ENCODE measurements around the gene TRIM10.

The TRIM10 gene, protein sequence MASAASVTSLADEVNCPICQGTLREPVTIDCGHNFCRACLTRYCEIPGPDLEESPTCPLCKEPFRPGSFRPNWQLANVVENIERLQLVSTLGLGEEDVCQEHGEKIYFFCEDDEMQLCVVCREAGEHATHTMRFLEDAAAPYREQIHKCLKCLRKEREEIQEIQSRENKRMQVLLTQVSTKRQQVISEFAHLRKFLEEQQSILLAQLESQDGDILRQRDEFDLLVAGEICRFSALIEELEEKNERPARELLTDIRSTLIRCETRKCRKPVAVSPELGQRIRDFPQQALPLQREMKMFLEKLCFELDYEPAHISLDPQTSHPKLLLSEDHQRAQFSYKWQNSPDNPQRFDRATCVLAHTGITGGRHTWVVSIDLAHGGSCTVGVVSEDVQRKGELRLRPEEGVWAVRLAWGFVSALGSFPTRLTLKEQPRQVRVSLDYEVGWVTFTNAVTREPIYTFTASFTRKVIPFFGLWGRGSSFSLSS

GRCh38 chr6:30160785-30161531, at the start of gene TRIM10:
TRIM10 (minus strand) TSS chr6:30161211; CDS start chr6:30160858, 353 bp downstream.
- DNase-seq (ENCODE audit: low read depth in 2 of 2): no peak

- no peak for DNase-seq (ENCODE audit: low read depth in 2 of 2)
These were observed 46.7 kb upstream of the TRIM10 start for GRCh38 chr6:30207619-30208295.

DNA sequence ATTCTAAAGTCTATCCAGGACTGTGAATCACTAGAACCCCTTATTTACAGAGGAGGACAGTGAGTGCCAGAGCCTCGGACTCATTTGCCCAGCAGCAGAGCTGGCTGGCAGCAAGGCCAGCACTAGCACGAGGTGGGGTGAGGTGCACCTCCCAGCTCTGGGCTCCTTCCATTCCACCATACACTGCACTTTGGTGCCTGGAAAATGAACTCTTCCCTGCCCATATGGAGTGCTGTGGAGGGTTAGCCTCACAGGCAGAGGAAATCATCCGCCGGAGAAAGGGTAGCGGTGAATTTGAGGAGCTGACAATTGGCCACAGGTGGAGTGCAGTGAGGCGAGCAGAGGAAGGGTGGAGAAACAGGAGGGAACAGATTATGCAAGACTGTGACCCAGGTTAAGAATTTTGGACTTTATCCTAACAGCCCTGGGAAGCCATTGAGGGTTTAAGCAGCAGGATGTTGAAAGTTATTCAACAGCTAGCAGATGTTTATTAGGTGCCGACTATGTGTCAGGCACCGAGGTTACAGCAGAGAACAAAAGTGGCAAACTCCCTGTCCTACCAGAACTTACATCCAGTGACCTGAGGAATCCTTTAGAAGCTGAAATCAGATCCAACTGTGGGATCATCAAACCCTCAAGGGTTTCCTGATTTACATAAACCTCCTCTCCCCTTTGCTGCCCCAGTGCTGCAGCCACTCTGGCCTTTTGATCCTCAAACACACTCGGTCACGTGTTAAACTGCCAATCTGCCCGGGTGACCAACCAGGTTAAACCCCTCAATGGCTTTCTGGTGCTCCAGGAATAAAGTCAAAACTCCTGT, 46.0 kb upstream of the TRIM10 start:
- no peak for DNase-seq (ENCODE audit: low read depth in 2 of 2)

GRCh38 chr6:30206152-30206551, 45.1 kb upstream of the TRIM10 start:
- DNase-seq (ENCODE audit: low read depth in 2 of 2): no peak

DNA sequence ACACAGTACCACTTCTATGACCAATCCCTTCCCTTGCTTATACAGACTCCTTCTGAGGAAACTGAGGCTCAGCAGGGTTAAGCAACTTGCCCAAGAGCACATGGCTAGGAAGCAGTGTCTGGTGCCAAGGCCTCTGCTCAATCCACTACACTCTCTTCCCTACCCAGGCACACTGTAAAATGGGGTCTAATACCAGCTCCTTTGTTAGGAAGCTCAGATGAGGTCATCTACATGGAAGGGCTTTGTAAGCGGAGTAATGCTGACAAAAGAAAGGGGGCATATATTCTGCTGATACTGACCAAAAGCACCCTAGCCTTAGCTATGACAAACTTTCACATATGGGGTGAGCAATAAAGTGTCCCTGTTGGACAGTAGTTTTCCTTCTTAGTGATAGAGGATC, 43.1 kb upstream of the TRIM10 start:
- DNase-seq (ENCODE audit: low read depth in 2 of 2): no peak

DNA sequence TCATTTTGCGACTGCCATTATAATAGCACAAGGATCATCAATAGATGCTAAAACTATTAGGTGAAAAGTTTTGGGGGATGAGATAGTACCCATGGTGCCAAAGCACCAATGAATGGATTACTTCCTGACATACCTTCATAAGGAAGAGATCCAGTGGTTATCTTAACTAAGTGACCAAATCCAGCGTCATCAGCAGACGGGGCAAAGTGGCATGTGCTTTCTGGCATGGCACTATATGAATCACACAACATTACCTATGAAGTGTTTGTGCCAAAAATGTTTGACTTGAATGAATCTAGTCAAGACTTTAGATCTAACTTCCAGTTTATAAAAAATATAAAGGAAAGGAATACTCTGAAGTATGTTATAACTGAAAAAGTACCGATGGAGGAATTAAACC, 41.4 kb upstream of the TRIM10 start:
- no peak for DNase-seq (ENCODE audit: low read depth in 2 of 2)

DNA sequence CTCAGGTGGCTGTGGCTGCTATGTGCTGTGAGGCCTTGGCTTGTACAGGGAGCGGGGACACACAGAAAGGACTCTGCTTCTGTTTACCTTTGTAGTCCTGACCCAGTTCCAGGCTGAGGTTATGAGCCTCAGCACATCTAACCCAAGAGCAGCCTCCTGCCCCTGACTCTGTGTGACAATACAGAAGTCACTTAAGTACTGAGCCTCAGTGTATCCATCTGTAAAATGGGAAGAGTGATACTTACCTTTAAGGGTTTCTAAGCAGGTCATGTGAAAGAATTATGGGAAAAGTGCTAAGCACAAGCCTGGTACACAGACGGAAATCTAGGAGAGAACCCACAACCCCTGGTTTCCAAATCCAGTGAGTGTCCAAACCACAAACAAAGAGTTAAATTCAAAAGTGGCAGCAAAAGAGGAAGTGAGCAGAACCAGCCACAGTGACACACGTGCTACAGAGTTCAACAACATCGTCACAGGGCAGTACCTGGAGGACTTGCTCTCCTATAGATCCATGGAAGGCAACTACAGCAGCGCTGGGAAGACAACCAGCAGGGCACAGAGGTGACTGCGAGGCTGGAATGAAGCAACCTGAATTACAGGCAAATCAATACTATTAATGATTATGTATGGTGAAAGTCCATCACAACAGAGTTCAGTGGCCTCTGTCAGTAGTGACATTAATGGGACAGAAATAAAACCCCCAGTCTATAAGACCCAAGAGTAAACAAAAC, 39.7 kb upstream of the TRIM10 start:
- DNase-seq (ENCODE audit: low read depth in 2 of 2): no peak

DNA sequence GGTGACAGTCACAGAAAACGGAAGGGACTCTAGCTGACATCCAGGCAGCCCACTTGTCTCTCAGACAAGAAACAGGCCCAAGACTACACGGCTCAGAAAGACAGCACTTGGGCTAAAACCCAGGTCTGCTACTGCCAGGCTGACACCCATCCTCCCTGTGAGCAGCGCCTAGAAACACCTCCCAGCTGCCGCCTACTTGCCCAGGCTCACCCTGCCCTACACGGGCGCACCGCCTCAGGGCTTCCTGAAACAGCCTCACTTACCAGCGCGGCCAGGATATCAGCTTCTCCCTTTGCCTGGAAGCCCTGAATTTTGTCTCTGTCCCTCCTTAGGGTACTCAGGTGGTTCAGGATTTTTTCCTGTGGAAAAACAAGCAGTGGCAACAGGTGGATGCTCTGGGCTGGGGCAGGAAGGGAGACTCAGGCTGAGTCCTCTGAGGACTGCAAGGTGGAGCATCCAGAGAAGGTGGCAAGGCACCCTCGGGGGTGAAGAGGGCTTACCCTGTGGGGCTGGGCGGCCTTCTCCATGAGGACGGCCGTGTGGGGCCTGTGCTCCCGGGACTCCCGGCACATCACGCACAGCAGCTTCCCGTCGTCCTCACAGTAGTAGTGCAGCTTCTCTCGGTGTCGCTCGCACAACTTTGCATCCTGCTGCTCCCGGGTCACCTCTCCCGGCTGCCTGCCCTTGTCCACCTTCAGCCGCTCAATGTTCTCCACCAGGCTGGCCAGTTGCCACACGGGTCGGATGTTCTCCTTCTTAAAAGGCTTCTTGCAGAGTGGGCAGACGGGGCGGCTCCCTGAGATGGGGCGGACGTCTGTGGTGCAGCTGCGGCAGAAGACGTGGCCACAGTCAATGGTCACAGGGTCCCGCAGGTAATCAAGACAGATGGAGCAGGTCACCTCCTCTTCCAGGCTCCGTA, 37.4 kb upstream of the TRIM10 start:
- no peak for DNase-seq (ENCODE audit: low read depth in 2 of 2)

DNA sequence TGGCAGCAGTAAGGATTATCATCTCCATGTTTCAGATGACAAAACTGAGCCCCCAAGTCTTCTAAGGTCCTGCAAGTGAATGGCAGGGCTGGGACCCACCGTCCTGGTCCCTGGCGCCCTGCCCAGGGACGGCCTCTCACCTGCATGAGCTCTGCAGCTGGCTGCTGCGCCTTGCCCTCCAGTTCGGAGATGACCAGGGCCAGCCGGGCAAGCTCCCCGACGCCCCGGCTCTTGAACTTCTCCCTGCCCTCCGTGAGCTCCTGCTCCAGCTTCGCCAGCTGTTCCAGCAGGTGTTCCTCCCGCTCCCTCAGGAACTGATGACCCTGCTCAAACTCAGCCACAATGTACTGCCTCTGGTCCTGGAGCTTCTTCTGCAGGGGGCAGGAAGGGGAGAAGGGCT, 35.4 kb upstream of the TRIM10 start:
- DNase-seq (ENCODE audit: low read depth in 2 of 2): no peak

DNA sequence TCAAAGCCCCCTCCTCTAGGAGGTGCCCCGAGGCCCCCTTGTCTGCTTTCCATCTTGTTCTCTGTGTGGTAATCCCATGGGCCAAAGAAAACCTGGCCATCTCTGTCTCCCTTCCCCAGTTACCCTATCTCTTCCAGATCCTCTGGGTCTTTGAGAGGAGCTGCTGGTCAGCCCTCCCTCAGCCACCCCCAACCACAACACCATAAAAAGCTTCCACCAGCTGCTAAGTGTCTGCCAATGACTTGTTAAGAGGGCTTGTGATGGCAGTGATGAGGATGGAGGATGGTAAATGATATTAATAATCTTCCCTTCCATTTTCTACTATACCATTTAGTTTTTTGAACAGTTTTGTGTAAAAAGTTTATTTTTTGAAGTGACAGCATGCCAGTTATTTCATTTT, 34.9 kb upstream of the TRIM10 start:
- no peak for DNase-seq (ENCODE audit: low read depth in 2 of 2)

- no peak for DNase-seq (ENCODE audit: low read depth in 2 of 2)
These were observed 34.0 kb upstream of the TRIM10 start for GRCh38 chr6:30194797-30195690.

DNA sequence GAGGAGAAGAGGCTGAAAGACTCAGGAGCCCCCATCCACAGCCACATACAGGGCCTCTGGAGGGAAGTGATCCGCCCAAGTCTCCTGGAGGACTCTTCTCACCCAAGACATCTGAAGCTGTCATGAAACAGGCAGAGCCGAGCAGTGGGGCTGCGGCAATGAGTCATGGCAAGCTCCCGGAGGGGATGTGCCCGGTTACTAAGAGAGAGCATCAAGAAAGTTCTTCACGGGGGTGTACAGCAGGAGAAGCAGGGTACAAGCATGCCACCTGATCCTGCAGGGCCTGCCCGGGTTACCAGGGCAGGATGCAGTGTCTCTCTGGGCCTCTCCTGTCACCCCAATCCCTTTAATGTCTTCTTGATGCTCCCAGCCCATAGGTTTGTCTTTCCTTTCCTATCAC, 31.1 kb upstream of the TRIM10 start:
- no peak for DNase-seq (ENCODE audit: low read depth in 2 of 2)

DNA sequence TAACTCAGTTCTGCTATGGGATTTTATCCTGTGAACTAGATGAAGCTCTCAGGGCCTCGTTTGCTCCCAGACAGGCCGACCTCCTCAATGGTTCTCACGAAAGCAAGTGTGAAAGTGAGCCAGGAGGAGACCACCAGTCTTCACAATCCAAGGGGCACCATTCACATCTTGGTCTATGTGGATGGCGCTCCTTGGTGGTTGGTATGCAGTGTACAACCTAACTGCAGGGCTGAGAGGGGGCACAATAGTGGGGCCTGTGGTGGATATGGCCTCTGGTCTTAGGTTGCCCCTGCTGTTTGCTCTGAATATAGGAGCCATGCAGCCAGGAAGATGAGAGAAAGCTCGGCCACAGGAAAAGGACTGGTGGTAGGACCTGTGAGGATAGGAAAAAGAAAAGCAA, 27.5 kb upstream of the TRIM10 start:
- no peak for DNase-seq (ENCODE audit: low read depth in 2 of 2)

DNA sequence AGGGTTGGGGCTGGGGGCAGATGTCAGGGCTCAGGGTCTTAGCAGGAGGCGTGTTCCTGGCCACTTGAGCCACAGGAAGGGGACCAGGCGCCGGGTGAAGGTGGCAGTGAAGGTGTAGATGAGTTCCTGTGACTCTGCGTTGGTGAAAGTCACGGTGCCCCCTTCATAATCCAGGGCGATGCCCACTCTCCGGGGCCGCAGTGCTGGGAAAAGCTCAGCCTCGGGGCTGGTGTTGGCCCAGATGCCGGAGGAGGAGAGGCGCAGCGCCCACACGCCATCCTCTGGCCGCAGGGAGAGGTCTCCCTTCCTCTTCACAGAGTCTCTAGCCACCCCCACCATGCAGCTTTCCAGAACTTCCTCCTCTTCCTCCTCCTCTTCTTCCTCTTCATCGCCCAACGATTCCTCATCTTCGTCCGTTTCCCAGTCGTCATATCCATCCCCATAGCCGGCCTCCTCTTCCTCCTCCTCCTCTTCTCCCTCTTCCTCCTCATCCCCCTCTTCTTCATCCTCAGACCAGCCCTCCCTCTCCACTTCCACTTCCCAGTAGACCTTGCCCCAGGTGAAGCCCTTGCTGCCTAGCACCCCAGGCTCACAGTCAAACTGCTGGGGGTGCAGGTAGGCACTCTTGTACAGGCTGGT, 25.0 kb upstream of the TRIM10 start:
- no peak for DNase-seq (ENCODE audit: low read depth in 2 of 2)

DNA sequence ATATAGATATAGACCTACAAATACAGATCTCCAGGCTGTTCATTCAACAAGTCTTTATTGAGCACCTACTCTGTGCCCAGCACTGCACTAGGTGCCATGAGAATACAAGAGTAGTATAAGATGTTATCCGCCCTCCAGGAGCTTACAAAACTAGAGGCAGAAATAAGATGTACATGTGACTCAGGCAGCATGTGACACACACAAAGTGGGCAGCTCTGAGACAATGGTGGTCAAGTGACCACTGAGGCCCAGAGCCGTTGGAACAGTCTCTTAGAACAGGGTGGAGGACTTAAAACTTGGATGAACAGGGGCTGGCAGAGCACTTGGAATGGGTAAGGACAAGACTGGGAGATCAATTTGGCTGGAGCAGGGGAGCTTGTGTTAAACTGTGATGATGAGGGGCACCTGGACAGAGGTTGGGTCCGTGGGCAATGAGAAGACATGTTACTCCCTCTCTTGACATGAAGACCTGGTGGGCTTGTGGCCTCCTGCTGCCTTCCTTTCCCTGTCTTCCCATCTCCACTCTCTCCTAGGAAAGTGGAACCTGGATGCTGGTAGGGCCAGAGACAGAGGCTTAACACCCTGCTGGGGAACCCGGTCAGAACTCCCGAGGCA, 23.5 kb upstream of the TRIM10 start:
- no peak for DNase-seq (ENCODE audit: low read depth in 2 of 2)

DNA sequence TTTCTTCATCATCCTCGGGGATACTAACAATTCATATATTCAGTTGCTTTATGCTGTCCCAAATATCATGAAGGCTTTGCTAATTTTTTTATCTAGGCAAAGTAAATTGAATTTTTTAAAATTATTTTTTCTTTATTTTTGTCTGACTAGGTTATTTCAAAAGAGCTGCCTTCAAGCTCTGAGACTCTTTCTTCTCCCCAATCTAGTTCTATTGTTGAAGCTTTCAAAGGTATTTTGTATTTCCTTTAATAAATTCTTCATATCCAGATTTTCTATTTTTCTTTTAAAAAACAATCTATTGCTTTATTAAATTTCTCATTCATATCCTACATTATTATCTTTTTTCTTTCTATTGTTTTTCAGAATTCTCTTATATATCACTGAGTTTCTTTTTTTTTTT, 19.1 kb upstream of the TRIM10 start:
- DNase-seq (ENCODE audit: low read depth in 2 of 2): no peak

DNA sequence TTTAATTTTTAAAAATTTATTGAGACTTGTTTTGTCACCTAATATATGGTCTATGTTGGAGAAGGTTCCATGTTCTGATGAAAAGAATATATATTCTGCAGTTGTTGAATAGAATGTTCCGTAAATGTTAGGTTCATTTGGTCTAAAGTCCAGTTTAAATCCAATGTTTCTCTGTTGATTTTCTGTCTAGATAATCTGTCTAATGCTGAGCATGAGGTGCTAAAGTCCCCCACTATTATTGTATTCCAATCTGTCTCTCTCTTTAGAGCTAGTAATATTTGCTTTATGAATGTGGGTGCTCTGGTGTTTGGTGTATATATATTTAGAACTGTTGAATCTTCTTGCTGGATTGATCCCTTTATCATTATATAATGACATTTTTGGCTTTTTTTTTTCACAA, 17.8 kb upstream of the TRIM10 start:
- no peak for DNase-seq (ENCODE audit: low read depth in 2 of 2)

GRCh38 chr6:30175765-30176164, 14.8 kb upstream of the TRIM10 start:
- DNase-seq (ENCODE audit: low read depth in 2 of 2): no peak
